Keratinocyte (primary cell): ENCODE results near the gene SLCO1B3.

Experiments
- CTCF ChIP-seq, 3 experiments: IDR thresholded peaks in 1 of 3; conservative IDR thresholded peaks in 1 of 3; optimal IDR thresholded peaks in 1 of 3; 2 replicates in 2 of 3; 3 replicates in 1 of 3; pipeline versions ENCODE3 to v1.5.1; 2011; ENCODE audit warnings: low read length in 3 of 3, mild to moderate bottlenecking in 3 of 3, moderate library complexity in 2 of 3, control low read depth in 1 of 3, inconsistent platforms in 1 of 3; ENCODE audit not compliant: insufficient read depth in 2 of 3; ENCODE audit errors: extremely low read depth in 1 of 3
- EZH2 ChIP-seq: IDR thresholded peaks from one replicate; pipeline ENCODE4 v1.6.1; 2012; ENCODE audit warnings: inconsistent platforms, mild to moderate bottlenecking, low read length, moderate library complexity

- TF ChIP-seq CTCF (optimal IDR thresholded peaks at IDR 0.05 in 1 of 3, IDR thresholded peaks at IDR 0.05 in 1 of 3, conservative IDR thresholded peaks at IDR 0.05 in 1 of 3; ENCODE audit: extremely low read depth in 1 of 3, insufficient read depth in 2 of 3, low read length in 3 of 3) (no peak), EZH2 (no peak)
These were observed 4.6 kb upstream of the SLCO1B3 start for GRCh38 chr12:20805921-20806320.
